Vagina (tissue), 2 donors: ENCODE results near the gene SPTBN1. TPM values are rescaled to one million over a fixed set of nuclear protein-coding genes. Genes with fewer than 3 reads are reported as not detected.

ENCODE experiments used
- DNase-seq, 2 donors: peaks; one replicate each; pipeline ENCODE4 v3.0.0-alpha.2; 2017; ENCODE audit errors: extremely low spot score in 2 of 2
- H3K27ac ChIP-seq: fragments of 200-600 bp; sonication (generic); one replicate; pipeline ENCODE4 v1.5.1; 2019
- H3K27me3 ChIP-seq: fragments of 200-600 bp; sonication (generic); one replicate; pipeline ENCODE4 v1.5.1; 2019
- H3K36me3 ChIP-seq, 2 donors: fragments of 200-600 bp; sonication (generic); one replicate each; pipeline ENCODE4 v1.5.1; 2017 to 2019
- H3K4me1 ChIP-seq: fragments of 200-600 bp; sonication (generic); one replicate; pipeline ENCODE4 v1.5.1; 2019
- H3K4me3 ChIP-seq, 2 donors: fragments of 200-600 bp; sonication (generic); 1 replicate in 1 of 2; 2 replicates in 1 of 2; pipeline ENCODE4 v1.5.1; 2016 to 2019
- H3K9me3 ChIP-seq: fragments of 200-600 bp; sonication (generic); one replicate; pipeline ENCODE4 v1.5.1; 2019
- CTCF ChIP-seq, 3 experiments: fragments of 450-650 bp in 2 of 3; fragments of 200-600 bp in 1 of 3; sonication (generic) in 1 of 3; IDR thresholded peaks; one replicate each; pipeline ENCODE4 v1.5.1; 2017 to 2019; ENCODE audit warnings: antibody characterized with exemption in 3 of 3, mild to moderate bottlenecking in 2 of 3, moderate library complexity in 2 of 3
- POLR2A ChIP-seq, 2 donors: fragments of 450-650 bp; IDR thresholded peaks; one replicate each; pipeline ENCODE4 v1.6.1; 2017; ENCODE audit warnings: antibody characterized with exemption in 2 of 2, mild to moderate bottlenecking in 2 of 2, moderate library complexity in 2 of 2
- POLR2AphosphoS5 ChIP-seq, 2 donors: sonication (generic); formaldehyde crosslinking; IDR thresholded peaks; one replicate each; pipeline ENCODE4 v1.9.0; 2017; ENCODE audit warnings: antibody characterized with exemption in 2 of 2, mild to moderate bottlenecking in 2 of 2, low read depth in 1 of 2; ENCODE audit not compliant: insufficient read depth in 1 of 2
- intact Hi-C: fragments of 100-400 bp; cut with DNase I; formaldehyde crosslinking; loops from one replicate; pipeline ENCODE4 v1.15.1; 2023
- total RNA-seq: library from RNA; depleted of rRNA; stranded (reverse); fragments of >200 nt; gene quantifications from one replicate; pipeline ENCODE4 v1.2.3, GENCODE V29; 2016

SPTBN1 gene
- total RNA-seq, 1 donor from 2014 or later = 278 TPM

- H3K36me3 ChIP-seq = no peaks in the 10 kb centered on the region
- TF ChIP-seq CTCF (IDR thresholded peaks at IDR 0.05) = no peak
- H3K4me3 ChIP-seq = no peak overlapping the region
- intact Hi-C loops = no loop called here
- H3K27me3 ChIP-seq = no peaks in the 10 kb centered on the region
- H3K4me1 ChIP-seq = peaks cover 20% of the 10 kb centered on the region
- DNase-seq = no peak
- H3K27ac ChIP-seq = no peak overlapping the region
- H3K9me3 ChIP-seq = no peaks in the 10 kb centered on the region
These were observed 21.4 kb upstream of the SPTBN1 start for GRCh38 chr2:54434711-54435110.

DNA sequence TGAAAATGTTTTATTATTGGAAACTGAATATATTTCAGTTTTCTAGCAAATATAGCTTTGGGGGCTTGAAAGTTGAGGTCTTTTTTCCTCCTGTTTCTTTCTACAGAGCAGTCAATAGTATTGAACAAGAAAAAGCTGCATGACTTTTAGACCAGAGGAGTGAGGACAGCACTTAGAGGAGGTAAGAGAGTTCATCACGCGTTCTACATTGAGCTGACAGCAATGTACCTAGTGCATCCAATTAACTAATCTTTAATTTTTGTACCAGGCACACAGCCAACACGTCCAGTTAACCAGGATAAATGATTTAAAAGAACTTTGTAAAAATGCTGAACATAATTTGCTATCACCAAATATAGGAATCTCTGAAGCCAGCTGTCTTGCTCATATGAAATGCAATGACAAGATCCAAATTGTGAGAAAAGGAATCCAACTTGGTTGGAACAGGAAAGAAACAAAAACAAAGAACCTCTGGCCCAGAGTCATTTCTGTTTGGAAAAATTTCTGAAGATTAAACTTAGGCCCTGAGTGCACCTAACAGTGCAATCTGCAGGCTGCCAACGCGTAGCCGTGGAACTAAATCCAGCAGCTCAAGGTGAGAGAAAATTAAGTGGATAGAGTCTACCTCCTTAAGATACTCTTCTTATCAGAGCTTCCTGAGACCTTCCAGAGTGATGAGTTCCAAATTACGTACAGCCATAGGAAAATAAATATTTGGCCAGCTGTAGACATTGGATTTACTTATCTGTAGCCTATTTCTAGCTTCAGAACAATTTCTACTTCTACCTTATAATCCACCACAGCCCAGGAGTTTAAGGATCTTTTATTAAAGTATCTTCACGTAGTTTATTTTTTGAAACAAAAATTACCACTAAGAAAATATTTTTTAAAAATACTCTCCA is 20.6 kb upstream of the SPTBN1 start:
- no peaks in the 10 kb centered on the region for H3K27me3 ChIP-seq
- intact Hi-C loops = no loop called here
- H3K4me1 ChIP-seq = peaks cover 12% of the 10 kb centered on the region
- H3K36me3 ChIP-seq = no peaks in the 10 kb centered on the region
- TF ChIP-seq POLR2A (IDR thresholded peaks at IDR 0.05) (no peak), CTCF (IDR thresholded peaks at IDR 0.05) (no peak), POLR2AphosphoS5 (IDR thresholded peaks at IDR 0.05; ENCODE audit: insufficient read depth in 1 of 2, low read depth in 1 of 2) (no peak)
- H3K9me3 ChIP-seq = no peaks in the 10 kb centered on the region
- H3K4me3 ChIP-seq = no peak overlapping the region
- H3K27ac ChIP-seq = no peak overlapping the region
- no peak for DNase-seq

- Histone ChIP-seq H3K27ac (no peak overlapping the region), H3K9me3 (no peaks in the 10 kb centered on the region), H3K27me3 (no peaks in the 10 kb centered on the region), H3K36me3 (no peaks in the 10 kb centered on the region), H3K4me1 (peaks cover 11% of the 10 kb centered on the region), H3K4me3 (no peak overlapping the region)
- intact Hi-C loops = no loop called here
- TF ChIP-seq CTCF (IDR thresholded peaks at IDR 0.05) (no peak), POLR2A (IDR thresholded peaks at IDR 0.05) (no peak)
- DNase-seq = no peak
These were observed 18.5 kb upstream of the SPTBN1 start for GRCh38 chr2:54437588-54437987.

DNA sequence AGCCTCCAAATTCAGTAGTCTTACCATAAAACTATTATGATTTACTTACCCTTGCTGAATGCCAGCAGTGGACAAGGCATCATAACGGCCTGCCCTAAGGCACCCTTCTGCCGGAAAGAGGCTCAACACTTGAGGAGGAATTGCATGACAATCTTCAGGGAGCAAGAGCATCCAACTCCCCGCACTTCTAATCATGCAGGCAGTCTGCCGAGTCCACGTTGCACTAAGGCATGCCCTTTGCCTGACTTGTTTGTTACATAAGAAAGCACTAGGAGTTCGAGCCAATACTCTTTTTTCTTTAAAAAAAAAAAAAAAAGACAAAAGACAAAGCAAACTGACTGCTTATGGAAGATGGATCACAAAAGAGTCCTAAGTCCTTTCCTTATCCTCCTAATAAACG is 17.9 kb upstream of the SPTBN1 start:
- Histone ChIP-seq H3K9me3 (no peaks in the 10 kb centered on the region), H3K27me3 (no peaks in the 10 kb centered on the region), H3K36me3 (no peaks in the 10 kb centered on the region), H3K4me1 (peaks cover 11% of the 10 kb centered on the region), H3K27ac (no peak overlapping the region), H3K4me3 (no peak overlapping the region)
- intact Hi-C loops = no loop called here
- TF ChIP-seq POLR2AphosphoS5 (IDR thresholded peaks at IDR 0.05; ENCODE audit: insufficient read depth in 1 of 2, low read depth in 1 of 2) (no peak), CTCF (IDR thresholded peaks at IDR 0.05) (no peak), POLR2A (IDR thresholded peaks at IDR 0.05) (no peak)
- no peak for DNase-seq

GRCh38 chr2:54439582-54439981 is 16.5 kb upstream of the SPTBN1 start:
- no peaks in the 10 kb centered on the region for H3K9me3 ChIP-seq
- intact Hi-C loops = no loop called here
- no peak for TF ChIP-seq POLR2A (IDR thresholded peaks at IDR 0.05)
- TF ChIP-seq CTCF (IDR thresholded peaks at IDR 0.05) = no peak
- no peak for TF ChIP-seq POLR2AphosphoS5 (IDR thresholded peaks at IDR 0.05; ENCODE audit: insufficient read depth in 1 of 2, low read depth in 1 of 2)
- no peak for DNase-seq
- no peak overlapping the region for H3K4me3 ChIP-seq
- H3K27me3 ChIP-seq = no peaks in the 10 kb centered on the region
- no peak overlapping the region for H3K27ac ChIP-seq
- H3K36me3 ChIP-seq = no peaks in the 10 kb centered on the region
- peaks cover 11% of the 10 kb centered on the region for H3K4me1 ChIP-seq
